GM19035 (cell line): ENCODE measurements around the gene STXBP1.
"Not testable (repeated sequence)": the region's sequence is repeated elsewhere in the genome, so short reads cannot be mapped to it uniquely, and the experiment has no call there.

Experiments used
- ATAC-seq: cut with Tn5 transposase; IDR thresholded peaks from one replicate; pipeline ENCODE4 v1.9.1; 2021; ENCODE audit not compliant: unreplicated experiment

STXBP1 gene

DNA sequence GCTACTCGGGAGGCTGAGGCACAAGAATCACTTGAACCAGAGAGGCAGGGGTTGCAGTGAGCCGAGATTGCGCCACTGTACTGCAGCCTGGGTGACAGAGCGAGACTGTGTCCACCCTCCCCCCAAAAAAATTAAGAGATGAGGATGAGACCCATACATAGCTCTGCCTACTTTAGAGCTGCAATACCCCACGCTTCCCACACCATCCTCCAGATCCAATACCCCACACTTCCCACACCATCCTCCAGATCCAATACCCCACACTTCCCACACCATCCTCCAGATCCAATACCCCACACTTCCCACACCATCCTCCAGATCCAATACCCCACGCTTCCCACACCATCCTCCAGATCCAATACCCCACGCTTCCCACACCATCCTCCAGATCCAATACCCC, 34.9 kb upstream of the STXBP1 start:
- not testable (repeated sequence) for ATAC-seq

GRCh38 chr9:127578627-127578951, 33.5 kb upstream of the STXBP1 start:
- ATAC-seq, result no peak

- ATAC-seq, result no peak
These were observed 32.9 kb upstream of the STXBP1 start for GRCh38 chr9:127578952-127579853.

GRCh38 chr9:127580366-127580765, 31.7 kb upstream of the STXBP1 start:
- no peak for ATAC-seq

- ATAC-seq, result no peak
These were observed 31.1 kb upstream of the STXBP1 start for GRCh38 chr9:127580879-127581475.

- ATAC-seq, result not testable (repeated sequence)
These were observed 27.6 kb upstream of the STXBP1 start for GRCh38 chr9:127584474-127584805.

DNA sequence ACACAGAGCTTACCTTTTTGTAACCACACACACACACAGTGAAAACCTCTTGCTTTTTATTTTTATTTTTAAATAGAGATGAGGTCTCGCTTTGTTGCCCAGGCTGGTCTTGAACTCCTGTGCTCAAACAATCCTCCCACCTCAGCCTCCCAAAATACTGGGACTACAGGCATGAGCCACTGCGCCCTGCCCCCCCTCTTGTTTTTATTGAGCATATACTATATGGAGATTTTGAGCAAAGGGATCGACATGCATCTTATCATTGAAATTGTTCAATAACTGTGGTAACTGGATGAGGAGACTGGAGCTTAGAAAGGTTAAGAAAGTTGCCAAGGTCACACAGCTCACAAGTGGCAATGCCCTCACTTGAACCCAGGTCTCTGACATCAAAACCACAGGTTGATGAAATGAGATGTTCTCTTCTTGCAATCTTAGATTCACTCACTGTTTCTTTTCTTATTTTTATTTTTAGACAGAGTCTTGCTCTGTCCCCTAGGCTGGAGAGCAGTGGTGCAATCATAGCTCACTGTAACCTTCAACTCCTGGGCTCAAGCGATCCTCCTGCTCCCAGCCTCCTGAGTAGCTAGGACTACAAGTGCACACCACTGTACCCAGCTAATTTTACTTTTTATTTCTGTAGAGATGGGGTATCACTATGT, 26.8 kb upstream of the STXBP1 start:
- ATAC-seq, result no peak

- no peak for ATAC-seq
These were observed 26.0 kb upstream of the STXBP1 start for GRCh38 chr9:127586096-127586495.

DNA sequence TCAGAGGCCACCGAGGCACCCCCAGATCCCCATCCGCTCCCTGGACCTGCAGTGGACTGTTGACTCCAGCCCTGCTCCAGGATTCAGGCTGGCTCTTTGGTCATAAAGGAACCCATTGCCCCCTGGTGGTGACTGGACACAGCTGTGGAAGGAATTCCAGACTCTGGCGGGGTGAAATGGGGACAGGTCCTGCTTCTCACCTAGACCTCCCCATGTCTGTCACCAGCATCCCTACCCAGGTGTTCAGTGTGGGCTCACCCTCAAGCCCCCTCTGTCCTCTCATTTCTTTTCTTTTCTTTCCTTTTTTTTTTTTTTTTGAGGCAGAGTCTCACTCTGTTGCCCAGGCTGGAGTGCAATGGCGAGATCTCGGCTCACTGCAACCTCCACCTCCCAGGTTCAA, 25.5 kb upstream of the STXBP1 start:
- ATAC-seq, result no peak

DNA sequence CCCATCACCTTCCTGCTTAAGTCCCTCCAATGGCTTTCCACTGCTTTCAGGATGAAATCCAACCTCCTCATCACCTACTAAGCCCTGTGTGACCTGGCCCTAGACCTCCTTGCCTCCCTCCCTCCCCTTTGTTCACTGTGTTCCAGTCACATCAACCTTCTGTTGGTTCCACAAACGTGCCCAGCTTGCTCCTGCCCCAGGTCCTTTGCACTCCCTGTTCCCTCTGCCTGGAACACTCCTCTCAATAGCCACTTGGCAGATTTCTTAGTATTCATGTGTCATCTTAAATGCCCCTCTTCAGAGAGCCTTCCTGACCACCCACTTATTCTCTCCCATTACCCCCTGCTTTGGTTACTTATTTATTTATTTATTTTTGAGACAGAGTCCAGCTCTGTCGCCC, 24.1 kb upstream of the STXBP1 start:
- ATAC-seq, result no peak

DNA sequence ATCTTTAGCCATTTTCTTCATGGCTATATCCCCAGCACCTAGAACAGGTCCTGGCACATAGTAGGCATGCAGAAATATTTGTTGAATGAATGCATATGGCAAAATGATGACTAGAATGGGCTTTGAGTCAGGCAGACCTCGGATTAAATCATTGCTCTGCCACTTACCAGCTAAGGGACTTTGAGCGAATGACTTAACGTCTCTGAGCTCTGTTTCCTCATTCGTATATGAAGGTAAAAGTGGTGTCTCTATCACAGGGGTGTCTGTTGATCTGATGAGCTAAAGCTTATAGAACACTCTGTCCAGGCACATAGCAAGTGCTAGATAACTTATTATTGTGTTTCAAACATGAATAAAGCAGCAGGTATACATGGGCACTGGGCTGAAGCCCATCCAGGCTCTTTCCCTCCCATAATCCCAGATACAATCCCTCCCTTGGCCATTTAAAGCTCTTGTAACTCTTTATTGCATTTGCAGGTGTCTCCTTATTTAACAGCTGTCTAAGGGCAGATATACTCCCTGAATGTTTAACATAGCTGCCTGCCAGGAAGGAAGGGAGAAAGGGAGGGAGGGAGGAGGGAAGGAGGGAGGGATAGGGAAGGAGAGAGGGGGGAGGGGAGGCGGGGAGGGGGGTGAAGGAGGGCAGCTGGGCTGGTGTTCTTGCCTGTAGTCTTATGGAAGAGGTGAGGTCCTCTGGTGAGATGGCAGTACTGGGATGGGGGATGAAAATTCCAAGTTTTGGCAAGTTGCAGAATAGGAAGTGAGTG, 23.2 kb upstream of the STXBP1 start:
- no peak for ATAC-seq

DNA sequence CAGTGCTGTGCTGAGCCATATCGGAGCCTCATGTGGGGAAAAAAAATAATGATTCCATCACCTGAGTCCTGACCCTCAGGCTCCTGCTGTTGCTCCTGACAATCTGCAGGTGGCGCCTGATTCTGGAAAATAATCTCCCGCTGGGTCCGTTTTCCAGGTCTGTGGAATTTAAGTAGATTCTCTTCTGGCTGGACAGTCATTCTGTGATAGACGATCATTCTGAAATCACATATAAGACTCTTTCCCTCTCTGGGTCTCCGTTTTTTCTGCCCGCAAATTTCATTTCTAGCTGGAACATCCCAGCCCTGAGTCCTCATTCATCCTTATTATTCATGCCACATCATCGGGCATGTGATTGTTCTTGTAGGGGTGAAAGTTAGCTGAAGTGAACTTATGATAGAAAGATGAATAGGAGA, 22.1 kb upstream of the STXBP1 start:
- no peak for ATAC-seq

- no peak for ATAC-seq
These were observed 16.5 kb upstream of the STXBP1 start for GRCh38 chr9:127595611-127596010.

- ATAC-seq, result no peak
These were observed 13.1 kb upstream of the STXBP1 start for GRCh38 chr9:127598839-127599549.

GRCh38 chr9:127599550-127599891, 12.6 kb upstream of the STXBP1 start:
- no peak for ATAC-seq

DNA sequence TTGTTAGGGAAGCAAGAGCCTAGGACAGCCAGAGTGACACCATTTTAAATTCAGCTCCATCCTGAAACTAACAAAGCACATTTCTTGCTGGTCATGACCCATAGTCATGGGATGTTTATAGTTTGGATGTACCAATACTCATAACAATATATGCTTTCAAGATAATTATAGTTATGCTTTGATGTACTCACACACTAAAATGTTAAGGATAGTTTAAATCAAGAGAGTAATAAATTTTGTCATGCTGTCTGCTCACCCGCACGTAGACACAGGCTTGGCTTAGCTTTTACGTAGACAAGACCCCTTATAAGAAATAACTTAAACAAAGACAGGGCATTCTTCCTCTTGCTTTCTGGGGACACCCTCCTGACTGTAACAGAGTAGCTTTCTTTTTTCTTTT, 8.9 kb upstream of the STXBP1 start:
- ATAC-seq, result no peak

- ATAC-seq, result no peak
These were observed 6.0 kb upstream of the STXBP1 start for GRCh38 chr9:127606043-127606442.

GRCh38 chr9:127608104-127608966, 3.7 kb upstream of the STXBP1 start:
- ATAC-seq, result peak; percentile 35

- ATAC-seq, result peak; percentile 11
These were observed 526 bp upstream of the STXBP1 start for GRCh38 chr9:127611603-127611898.

- ATAC-seq, result no peak
These were observed 984 bp downstream of the STXBP1 start for GRCh38 chr9:127612939-127613582.
